Endothelial cell of umbilical vein (primary cell): ENCODE results near the gene WDTC1. TPM values are rescaled to one million over a fixed set of nuclear protein-coding genes. Genes with fewer than 3 reads are reported as not detected.
"Not testable (repeated sequence)": the region's sequence is repeated elsewhere in the genome, so short reads cannot be mapped to it uniquely, and the experiment has no call there.

Experiments
- BruUV-seq: library from RNA; stranded (reverse); fragments of 400-500 nt; replicated peaks from 2 replicates; lab custom pipeline; 2021; lab: Mats Ljungman, UMichigan
- CTCF ChIA-PET: fragments of 300-600, 350-600 bp; sonication (Branson Sonifier 250); formaldehyde crosslinking; loops from one replicate; lab custom pipeline; 2021; ENCODE audit warnings: antibody characterized with exemption, inconsistent platforms; lab: Charles Lee
- POLR2A ChIA-PET: fragments of 300-600, 350-600 bp; sonication (Branson Sonifier 250); formaldehyde crosslinking; loops from one replicate; lab custom pipeline; 2021; ENCODE audit warnings: antibody characterized with exemption, inconsistent platforms; lab: Charles Lee
- DNase-seq: peaks from one replicate; pipeline ENCODE4 v3.0.0-alpha.2; 2011; ENCODE audit warnings: low read depth, low spot score
- FAIRE-seq: peaks from 2 replicates; lab custom pipeline; 2011; peaks lifted over from hg19 to GRCh38; lab: Jason Lieb, UNC
- H2AFZ ChIP-seq: 2 replicates; pipeline ENCODE4 v1.6.0; 2012; ENCODE audit warnings: low read depth, low read length, control low read depth, inconsistent platforms
- H3K27ac ChIP-seq: 2 replicates; pipeline ENCODE4 v1.5.1; 2011; ENCODE audit warnings: low read depth, mild to moderate bottlenecking, control low read depth, low read length, moderate library complexity; ENCODE audit not compliant: insufficient read depth
- H3K27me3 ChIP-seq, 2 experiments: 2 replicates each; pipeline versions ENCODE4 v1.6.0 to v1.6.1; 2011; ENCODE audit warnings: low read length in 2 of 2, mixed read lengths in 1 of 2; ENCODE audit not compliant: control insufficient read depth in 2 of 2, insufficient read depth in 2 of 2
- H3K36me3 ChIP-seq, 2 experiments: 2 replicates in 1 of 2; 3 replicates in 1 of 2; pipeline ENCODE4 v1.5.1; 2011; ENCODE audit warnings: low read length in 2 of 2, mild to moderate bottlenecking in 1 of 2, moderate library complexity in 1 of 2; ENCODE audit not compliant: control insufficient read depth in 2 of 2, insufficient read depth in 2 of 2; ENCODE audit errors: extremely low read depth in 1 of 2
- H3K4me1 ChIP-seq: 3 replicates; pipeline ENCODE4 v1.5.1; 2011; ENCODE audit warnings: mild to moderate bottlenecking, low read length; ENCODE audit not compliant: control insufficient read depth, insufficient read depth; ENCODE audit errors: extremely low read depth
- H3K4me2 ChIP-seq: 2 replicates; pipeline ENCODE4 v1.6.1; 2011; ENCODE audit warnings: low read length, control low read depth, mixed read lengths; ENCODE audit not compliant: insufficient read depth
- H3K4me3 ChIP-seq, 3 experiments: fragments of 200-600 bp in 1 of 3; sonication (generic), shearing (Covaris generic) in 1 of 3; replicated peaks in 1 of 3; 2 replicates each; pipeline ENCODE4 v1.5.1; 2011 to 2016; ENCODE audit warnings: control low read depth in 3 of 3, low read length in 3 of 3, mild to moderate bottlenecking in 2 of 3, inconsistent platforms in 1 of 3, low read depth in 1 of 3, moderate library complexity in 1 of 3; ENCODE audit not compliant: insufficient read depth in 1 of 3
- H3K79me2 ChIP-seq: 2 replicates; pipeline ENCODE4 v1.6.0; 2012; ENCODE audit warnings: low read length, inconsistent platforms; ENCODE audit not compliant: control insufficient read depth, insufficient read depth
- H3K9ac ChIP-seq: replicated peaks from 2 replicates; pipeline ENCODE3; 2011; ENCODE audit warnings: low read length, control low read depth; ENCODE audit not compliant: insufficient read depth; ENCODE audit errors: extremely low read depth
- H3K9me1 ChIP-seq: replicated peaks from 3 replicates; pipeline ENCODE4 v1.6.0; 2011; ENCODE audit warnings: mild to moderate bottlenecking, low read length; ENCODE audit not compliant: control insufficient read depth, insufficient read depth; ENCODE audit errors: extremely low read depth
- H3K9me3 ChIP-seq: replicated peaks from 2 replicates; pipeline ENCODE4 v1.5.1; 2012; ENCODE audit warnings: low read length, inconsistent platforms; ENCODE audit not compliant: control insufficient read depth, insufficient read depth
- H4K20me1 ChIP-seq: replicated peaks from 2 replicates; pipeline ENCODE3; 2011; ENCODE audit warnings: mild to moderate bottlenecking, low read length; ENCODE audit not compliant: control insufficient read depth, insufficient read depth; ENCODE audit errors: extremely low read depth
- CTCF ChIP-seq, 2 donors: IDR thresholded peaks; 1 replicate in 1 of 2; 2 replicates in 1 of 2; pipeline ENCODE4 v1.5.1; 2011; ENCODE audit warnings: low read length in 2 of 2, mild to moderate bottlenecking in 2 of 2, moderate library complexity in 2 of 2, control low read depth in 1 of 2, inconsistent platforms in 1 of 2, low read depth in 1 of 2; ENCODE audit not compliant: insufficient read depth in 1 of 2; ENCODE audit errors: extremely low read depth in 1 of 2
- EZH2 ChIP-seq: IDR thresholded peaks from 2 replicates; pipeline ENCODE4 v1.6.1; 2012; ENCODE audit warnings: borderline replicate concordance, low read depth, mild to moderate bottlenecking, moderate library complexity, low read length, inconsistent platforms; ENCODE audit not compliant: severe bottlenecking
- FOS ChIP-seq: IDR thresholded peaks from 2 replicates; pipeline ENCODE4 v1.6.1; 2011; ENCODE audit warnings: mild to moderate bottlenecking, low read length, moderate library complexity, borderline replicate concordance; ENCODE audit not compliant: insufficient read depth
- GATA2 ChIP-seq: IDR thresholded peaks from 2 replicates; pipeline ENCODE4 v1.7.0; 2011; ENCODE audit warnings: low read depth, mild to moderate bottlenecking, moderate library complexity, mixed read lengths, low read length; ENCODE audit not compliant: insufficient read length, insufficient read depth
- JUN ChIP-seq: IDR thresholded peaks from 2 replicates; pipeline ENCODE4 v1.6.1; 2011; ENCODE audit warnings: borderline replicate concordance, low read depth; ENCODE audit not compliant: insufficient read length, insufficient read depth
- MAX ChIP-seq: IDR thresholded peaks from 2 replicates; pipeline ENCODE4 v1.6.1; 2011; ENCODE audit not compliant: insufficient read depth, insufficient read length
- MYC ChIP-seq: IDR thresholded peaks from one replicate; pipeline ENCODE4 v1.6.1; 2011; ENCODE audit warnings: mild to moderate bottlenecking, low read depth, low read length
- POLR2A ChIP-seq: IDR thresholded peaks from 2 replicates; pipeline ENCODE4 v1.6.1; 2012; ENCODE audit warnings: low read depth, mild to moderate bottlenecking, control low read depth, low read length
- POLR2AphosphoS5 ChIP-seq: IDR thresholded peaks from 2 replicates; pipeline ENCODE4 v1.6.1; 2012; ENCODE audit warnings: low read depth, mild to moderate bottlenecking, control low read depth, low read length, moderate library complexity; ENCODE audit not compliant: insufficient read depth
- dilution Hi-C: fragments of 300-500 bp; cut with MboI; formaldehyde crosslinking; loops from one replicate; pipeline ENCODE4 v1.15.0; 2019; ENCODE audit warnings: low sequenced_read_pairs; ENCODE audit not compliant: extremely low pct_ligation_motif_present
- intact Hi-C: fragments of 100-400 bp; cut with micrococcal nuclease; formaldehyde crosslinking; loops from one replicate; pipeline ENCODE4 v1.10.0; 2022
- polyA plus RNA-seq, 4 experiments: library from polyadenylated mRNA; depleted of rRNA in 3 of 4; stranded (reverse) in 3 of 4; unstranded in 1 of 4; fragments of >200 nt; gene quantifications; 2 replicates each; pipeline versions ENCODE4 v1.2.1 to v1.2.3, GENCODE V29; 2011 to 2012; ENCODE audit warnings: missing spikeins in 1 of 4
- total RNA-seq: library from RNA; stranded (reverse); gene quantifications from 2 replicates; pipeline ENCODE4 v1.2.3, GENCODE V29; 2021

The WDTC1 gene
- total and polyA plus RNA-seq, 2 donors (not counting 3 experiments of a cell fraction or from before 2014, with no cell fraction given), result 15.4 to 27.6 TPM

GRCh38 chr1:27241677-27242076 lies 7.2 kb downstream of the WDTC1 start:
- Histone ChIP-seq H3K27ac (no peak overlapping the region), H3K9ac (no peak overlapping the region), H3K4me2 (no peak overlapping the region), H4K20me1 (no peaks in the 10 kb centered on the region), H3K79me2 (no peaks in the 10 kb centered on the region), H2AFZ (no peak overlapping the region), H3K27me3 (no peaks in the 10 kb centered on the region), H3K4me3 (no peak overlapping the region), H3K36me3 (no peaks in the 10 kb centered on the region), H3K4me1 (no peaks in the 10 kb centered on the region), H3K9me3 (no peaks in the 10 kb centered on the region), H3K9me1 (no peaks in the 10 kb centered on the region)
- DNase-seq, result no peak
- dilution Hi-C loops (loop anchor here (25.0 kb wide), 1 partner anchor 204 kb away; no protein-coding TSS in a partner anchor), intact Hi-C loops (no loop called here)
- BruUV-seq, result no TSS peak
- FAIRE-seq, result no peak
- ChIA-PET CTCF (interaction anchor here (1.2 to 2.2 kb wide), 3 partner anchors 10 to 197 kb away, joined by 3 to 7 read pairs (median 4); no protein-coding TSS in a partner anchor), POLR2A (no interaction called here)
- no peak for TF ChIP-seq EZH2
- TF ChIP-seq CTCF (IDR thresholded peaks at IDR 0.05; ENCODE audit: extremely low read depth in 1 of 2, insufficient read depth in 1 of 2, low read depth in 1 of 2, low read length in 2 of 2), result no peak
- TF ChIP-seq POLR2AphosphoS5, result no peak
- TF ChIP-seq GATA2, result no peak
- TF ChIP-seq JUN, result no peak
- no peak for TF ChIP-seq POLR2A
- TF ChIP-seq MYC, result no peak
- TF ChIP-seq FOS, result no peak
- no peak for TF ChIP-seq MAX

GRCh38 chr1:27243665-27244064 lies 9.2 kb downstream of the WDTC1 start:
- H3K9ac ChIP-seq, DNase-seq, H3K27ac ChIP-seq, CTCF ChIA-PET, FAIRE-seq, intact Hi-C loops, POLR2A ChIA-PET, H4K20me1 ChIP-seq, H3K9me1 ChIP-seq, H3K4me1 ChIP-seq, BruUV-seq, H3K4me3 ChIP-seq, H2AFZ ChIP-seq, H3K27me3 ChIP-seq, H3K36me3 ChIP-seq, H3K79me2 ChIP-seq, H3K4me2 ChIP-seq, H3K9me3 ChIP-seq: not testable (repeated sequence)
- dilution Hi-C loops, result loop anchor here (25.0 kb wide), 1 partner anchor 206 kb away; no protein-coding TSS in a partner anchor
